ENCODE measurements around the gene PHF2.

PHF2 gene

DNA sequence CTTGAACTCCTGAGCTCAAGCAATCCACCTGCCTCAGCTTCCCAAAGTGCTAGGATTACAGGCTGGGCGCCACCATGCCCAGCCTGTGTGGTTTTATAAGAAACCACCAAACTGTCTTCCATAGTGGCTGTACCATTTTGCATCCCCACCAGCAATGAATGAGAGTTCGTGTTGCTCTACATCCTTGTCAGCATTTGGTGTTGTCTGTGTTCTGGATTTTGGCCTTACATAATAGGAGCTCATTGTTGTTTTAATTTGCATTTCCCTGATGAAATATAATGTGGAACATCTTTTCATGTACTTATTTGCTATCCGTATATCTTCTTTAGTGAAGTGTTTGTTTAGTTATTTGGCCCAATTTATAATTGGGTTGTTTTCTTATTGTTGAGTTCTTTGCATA lies 29.8 kb downstream of the PHF2 start:
- H3K27ac ChIP-seq = no peak overlapping the region
- H3K9me3 ChIP-seq (ENCODE audit: control insufficient read depth, low read length) = no peaks in the 10 kb centered on the region
- no peak overlapping the region for H3K9ac ChIP-seq
- H2AFZ ChIP-seq = no peak overlapping the region
- no peak overlapping the region for H3K4me3 ChIP-seq (ENCODE audit: low read depth, low read length)
- H3K27me3 ChIP-seq (ENCODE audit: control insufficient read depth, insufficient read depth, low read length) = no peaks in the 10 kb centered on the region
- no peaks in the 10 kb centered on the region for H3K4me1 ChIP-seq
- TF ChIP-seq, protein P1, sequence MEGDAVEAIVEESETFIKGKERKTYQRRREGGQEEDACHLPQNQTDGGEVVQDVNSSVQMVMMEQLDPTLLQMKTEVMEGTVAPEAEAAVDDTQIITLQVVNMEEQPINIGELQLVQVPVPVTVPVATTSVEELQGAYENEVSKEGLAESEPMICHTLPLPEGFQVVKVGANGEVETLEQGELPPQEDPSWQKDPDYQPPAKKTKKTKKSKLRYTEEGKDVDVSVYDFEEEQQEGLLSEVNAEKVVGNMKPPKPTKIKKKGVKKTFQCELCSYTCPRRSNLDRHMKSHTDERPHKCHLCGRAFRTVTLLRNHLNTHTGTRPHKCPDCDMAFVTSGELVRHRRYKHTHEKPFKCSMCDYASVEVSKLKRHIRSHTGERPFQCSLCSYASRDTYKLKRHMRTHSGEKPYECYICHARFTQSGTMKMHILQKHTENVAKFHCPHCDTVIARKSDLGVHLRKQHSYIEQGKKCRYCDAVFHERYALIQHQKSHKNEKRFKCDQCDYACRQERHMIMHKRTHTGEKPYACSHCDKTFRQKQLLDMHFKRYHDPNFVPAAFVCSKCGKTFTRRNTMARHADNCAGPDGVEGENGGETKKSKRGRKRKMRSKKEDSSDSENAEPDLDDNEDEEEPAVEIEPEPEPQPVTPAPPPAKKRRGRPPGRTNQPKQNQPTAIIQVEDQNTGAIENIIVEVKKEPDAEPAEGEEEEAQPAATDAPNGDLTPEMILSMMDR (IDR thresholded peaks at IDR 0.05) = no peak
- no peaks in the 10 kb centered on the region for H3K36me3 ChIP-seq (ENCODE audit: control insufficient read depth, insufficient read depth, low read length)
- H3K79me2 ChIP-seq = peaks cover 29% of the 10 kb centered on the region
- no peak overlapping the region for H3K4me2 ChIP-seq (ENCODE audit: low read length)

DNA sequence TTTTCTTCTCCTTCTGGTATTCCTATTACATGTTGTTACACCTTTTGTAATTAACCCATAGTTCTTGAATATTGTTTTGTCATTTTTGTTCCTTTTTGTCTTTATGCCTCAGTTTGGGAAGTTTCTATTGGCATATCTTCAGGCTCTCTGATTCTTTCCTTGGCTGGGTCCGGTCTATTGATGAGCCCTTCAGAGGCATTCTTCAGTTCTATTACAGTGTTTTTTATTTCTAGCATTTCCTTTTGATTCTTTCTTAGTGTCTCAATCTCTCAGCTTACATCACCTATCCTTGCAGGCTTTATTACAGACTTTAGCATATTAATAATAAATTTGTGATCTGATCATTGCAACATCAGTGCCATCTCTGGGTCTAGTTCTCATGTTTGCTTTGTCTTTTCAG lies 33.8 kb downstream of the PHF2 start:
- no peak overlapping the region for H3K27ac ChIP-seq
- H3K4me1 ChIP-seq = no peaks in the 10 kb centered on the region
- no peak overlapping the region for H2AFZ ChIP-seq
- no peak overlapping the region for H3K4me3 ChIP-seq (ENCODE audit: low read depth, low read length)
- peaks cover 29% of the 10 kb centered on the region for H3K79me2 ChIP-seq
- no peaks in the 10 kb centered on the region for H3K9me3 ChIP-seq (ENCODE audit: control insufficient read depth, low read length)
- H3K36me3 ChIP-seq (ENCODE audit: control insufficient read depth, insufficient read depth, low read length) = no peaks in the 10 kb centered on the region
- no peak overlapping the region for H3K9ac ChIP-seq
- no peak overlapping the region for H3K4me2 ChIP-seq (ENCODE audit: low read length)
- TF ChIP-seq, protein P1 (IDR thresholded peaks at IDR 0.05) = no peak
- H3K27me3 ChIP-seq (ENCODE audit: control insufficient read depth, insufficient read depth, low read length) = no peaks in the 10 kb centered on the region

DNA sequence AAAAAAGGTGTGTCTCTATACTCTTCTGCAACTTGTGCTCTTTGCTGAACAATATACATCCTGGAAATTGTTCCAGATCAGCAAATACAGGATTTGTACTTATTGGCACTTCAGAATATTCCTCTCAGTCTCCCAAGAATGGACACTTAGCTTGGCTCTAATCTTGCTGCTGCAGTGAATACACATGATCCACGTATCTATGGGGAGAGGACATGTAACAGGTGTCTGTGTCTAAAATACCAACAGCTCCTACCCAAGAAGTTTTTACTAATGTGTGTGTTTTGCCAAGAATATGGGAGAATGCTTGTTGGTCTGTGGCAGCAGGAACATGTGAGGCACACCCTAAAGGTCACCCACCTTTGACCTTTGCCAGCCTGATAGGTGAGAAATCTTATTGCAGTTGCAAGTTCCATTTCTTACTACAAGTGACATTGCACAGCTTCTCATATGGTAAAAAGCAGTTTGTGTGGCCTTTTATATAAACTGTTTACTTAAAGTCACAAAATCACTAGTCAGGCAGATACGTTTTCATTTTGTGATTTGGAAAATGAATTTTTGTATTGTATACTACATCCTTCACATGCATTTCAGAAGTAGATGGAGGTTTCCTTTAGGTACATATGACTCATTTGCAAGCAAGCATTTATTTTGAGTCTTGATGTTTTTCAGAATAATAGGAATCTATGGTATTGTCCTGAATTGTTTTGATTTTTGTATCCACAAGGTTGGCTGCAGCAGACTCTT lies 35.8 kb downstream of the PHF2 start:
- H3K36me3 ChIP-seq (ENCODE audit: control insufficient read depth, insufficient read depth, low read length) = no peaks in the 10 kb centered on the region

DNA sequence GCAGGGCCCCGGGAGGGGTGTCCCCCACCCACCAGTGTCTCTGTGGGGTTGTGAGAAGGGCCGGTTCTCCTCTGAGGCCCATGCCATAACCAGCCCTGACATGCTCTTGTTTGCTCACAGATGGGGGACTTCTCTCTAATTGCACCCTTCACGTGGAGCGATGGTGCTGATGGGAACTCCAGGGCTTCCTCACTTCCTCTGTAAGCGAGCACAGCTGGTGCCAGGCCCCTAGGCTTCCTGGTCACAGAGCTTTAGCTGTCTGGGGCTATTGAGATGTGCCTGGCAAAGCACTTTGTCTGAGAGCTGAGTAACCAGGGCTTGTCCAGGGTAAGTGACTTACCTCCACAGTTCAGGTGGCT lies 36.4 kb downstream of the PHF2 start:
- Histone ChIP-seq H3K9ac (no peak overlapping the region), H3K4me2 (ENCODE audit: low read length) (no peak overlapping the region), H3K4me3 (ENCODE audit: low read depth, low read length) (no peak overlapping the region), H2AFZ (no peak overlapping the region), H3K27ac (no peak overlapping the region), H3K4me1 (no peaks in the 10 kb centered on the region), H3K79me2 (peaks cover 38% of the 10 kb centered on the region), H3K36me3 (ENCODE audit: control insufficient read depth, insufficient read depth, low read length) (no peaks in the 10 kb centered on the region), H3K9me3 (ENCODE audit: control insufficient read depth, low read length) (no peaks in the 10 kb centered on the region), H3K27me3 (ENCODE audit: control insufficient read depth, insufficient read depth, low read length) (no peaks in the 10 kb centered on the region)
- TF ChIP-seq, protein P1 (IDR thresholded peaks at IDR 0.05) = no peak

More for the DNA sequence above, 35.8 kb downstream of the PHF2 start:
- Histone ChIP-seq H3K9me3 (ENCODE audit: control insufficient read depth, low read length) (no peaks in the 10 kb centered on the region), H3K4me2 (ENCODE audit: low read length) (no peak overlapping the region), H3K27me3 (ENCODE audit: control insufficient read depth, insufficient read depth, low read length) (no peaks in the 10 kb centered on the region), H3K4me3 (ENCODE audit: low read depth, low read length) (no peak overlapping the region), H3K27ac (no peak overlapping the region), H2AFZ (no peak overlapping the region), H3K9ac (no peak overlapping the region), H3K79me2 (peaks cover 36% of the 10 kb centered on the region), H3K4me1 (no peaks in the 10 kb centered on the region)
- TF ChIP-seq, protein P1 (IDR thresholded peaks at IDR 0.05) = no peak

DNA sequence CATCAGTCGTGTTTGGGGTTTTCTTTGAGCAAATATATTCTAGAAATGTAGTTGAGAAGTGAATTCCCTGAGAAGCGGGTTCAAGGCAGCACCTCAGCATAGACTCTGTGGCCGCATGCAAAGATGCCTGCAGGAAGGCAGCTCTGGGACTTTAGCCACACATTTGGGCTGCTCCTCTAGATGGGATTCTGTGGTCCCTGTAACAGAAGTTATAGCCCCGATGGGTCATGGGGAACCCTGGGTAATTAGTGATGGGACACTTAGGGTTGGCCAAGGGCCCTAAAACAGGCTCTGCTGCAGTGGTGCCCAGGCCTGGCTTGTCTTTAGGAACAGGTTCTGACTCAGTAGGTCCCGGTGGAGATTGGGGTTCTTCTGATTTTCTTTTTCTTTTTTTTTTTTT lies 36.8 kb downstream of the PHF2 start:
- Histone ChIP-seq H3K4me1 (no peaks in the 10 kb centered on the region), H3K4me2 (ENCODE audit: low read length) (no peak overlapping the region), H3K9ac (no peak overlapping the region), H3K36me3 (ENCODE audit: control insufficient read depth, insufficient read depth, low read length) (no peaks in the 10 kb centered on the region), H3K27me3 (ENCODE audit: control insufficient read depth, insufficient read depth, low read length) (no peaks in the 10 kb centered on the region), H2AFZ (no peak overlapping the region), H3K4me3 (ENCODE audit: low read depth, low read length) (no peak overlapping the region), H3K27ac (no peak overlapping the region), H3K9me3 (ENCODE audit: control insufficient read depth, low read length) (no peaks in the 10 kb centered on the region), H3K79me2 (peaks cover 38% of the 10 kb centered on the region)
- TF ChIP-seq, protein P1 (IDR thresholded peaks at IDR 0.05) = no peak
